GM18909 (cell line): ENCODE data around the gene MTLN.
A peak's percentile ranks its signal among the peaks of the same experiment; 100 is the strongest.
"Not testable (repeated sequence)": the region's sequence is repeated elsewhere in the genome, so short reads cannot be mapped to it uniquely, and the experiment has no call there.

Source experiments
- ATAC-seq: cut with Tn5 transposase; IDR thresholded peaks from one replicate; pipeline ENCODE4 v1.9.1; 2021; ENCODE audit warnings: mild to moderate bottlenecking; ENCODE audit not compliant: unreplicated experiment, poor library complexity

The MTLN gene, protein sequence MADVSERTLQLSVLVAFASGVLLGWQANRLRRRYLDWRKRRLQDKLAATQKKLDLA

DNA sequence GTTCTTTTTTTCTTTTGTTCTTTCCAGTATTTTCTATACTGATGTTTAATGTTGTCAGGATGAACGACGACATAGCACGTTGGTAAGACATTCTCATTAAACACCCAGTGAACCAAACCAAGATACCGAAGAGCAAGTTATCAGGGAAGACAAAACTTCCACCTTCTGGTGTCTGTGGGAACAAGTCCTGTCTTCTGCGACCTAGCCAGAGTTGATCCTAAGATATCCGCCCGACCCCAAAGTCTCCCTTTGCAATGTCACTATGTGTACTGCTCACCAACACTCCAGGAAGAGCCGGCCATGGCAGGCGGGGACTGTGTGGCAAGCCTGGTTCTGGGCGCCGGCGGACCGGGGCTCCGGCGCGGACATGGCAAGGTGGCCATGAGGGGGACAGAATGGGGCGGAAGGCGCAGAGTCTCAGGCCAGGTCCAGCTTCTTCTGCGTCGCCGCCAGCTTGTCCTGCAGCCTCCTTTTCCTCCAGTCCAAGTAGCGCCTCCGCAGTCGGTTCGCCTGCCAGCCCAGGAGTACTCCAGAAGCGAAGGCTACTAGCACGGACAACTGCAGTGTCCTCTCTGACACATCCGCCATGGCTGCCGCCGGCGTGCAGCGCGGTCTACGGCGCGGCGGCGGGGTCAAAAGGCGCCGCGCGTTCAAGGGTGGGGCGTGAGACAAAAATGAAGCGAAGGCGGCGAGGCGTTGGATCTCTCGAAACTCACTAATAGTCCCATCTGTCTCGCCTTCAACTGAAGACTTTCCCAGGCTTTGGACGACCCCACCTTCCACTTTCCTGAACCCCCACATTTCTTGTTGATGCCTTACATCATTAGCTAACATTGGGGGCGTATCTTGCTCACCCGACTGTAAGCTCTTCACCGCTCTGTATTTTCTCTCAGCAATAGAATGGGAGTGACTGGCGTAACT, at the start of gene MTLN:
Gene MTLN, minus strand, starts transcription at position 610 of the 921 bp plus-strand sequence. Its CDS starts 22 bp downstream, at position 588.
- peak; percentile 89 for ATAC-seq

DNA sequence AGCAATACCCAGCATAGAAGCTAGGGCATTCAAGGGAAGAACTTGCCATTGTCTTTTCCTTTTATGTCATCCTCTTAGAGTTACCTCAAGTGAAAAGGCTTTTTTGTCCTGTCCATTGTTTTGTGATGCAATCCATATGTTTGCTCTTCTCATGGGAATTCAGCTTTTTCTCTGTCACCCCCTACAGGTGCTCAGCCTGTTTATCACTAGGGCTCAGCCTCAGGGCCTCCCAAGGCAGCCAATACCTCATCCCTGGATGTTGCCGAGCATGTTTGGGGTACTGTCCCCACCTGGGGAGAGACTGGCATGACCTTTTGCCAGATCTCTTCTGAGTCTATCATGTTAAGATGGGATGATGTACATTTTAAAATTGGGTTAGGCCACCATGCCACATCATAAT, 49.6 kb upstream of the MTLN start:
- not testable (repeated sequence) for ATAC-seq

DNA sequence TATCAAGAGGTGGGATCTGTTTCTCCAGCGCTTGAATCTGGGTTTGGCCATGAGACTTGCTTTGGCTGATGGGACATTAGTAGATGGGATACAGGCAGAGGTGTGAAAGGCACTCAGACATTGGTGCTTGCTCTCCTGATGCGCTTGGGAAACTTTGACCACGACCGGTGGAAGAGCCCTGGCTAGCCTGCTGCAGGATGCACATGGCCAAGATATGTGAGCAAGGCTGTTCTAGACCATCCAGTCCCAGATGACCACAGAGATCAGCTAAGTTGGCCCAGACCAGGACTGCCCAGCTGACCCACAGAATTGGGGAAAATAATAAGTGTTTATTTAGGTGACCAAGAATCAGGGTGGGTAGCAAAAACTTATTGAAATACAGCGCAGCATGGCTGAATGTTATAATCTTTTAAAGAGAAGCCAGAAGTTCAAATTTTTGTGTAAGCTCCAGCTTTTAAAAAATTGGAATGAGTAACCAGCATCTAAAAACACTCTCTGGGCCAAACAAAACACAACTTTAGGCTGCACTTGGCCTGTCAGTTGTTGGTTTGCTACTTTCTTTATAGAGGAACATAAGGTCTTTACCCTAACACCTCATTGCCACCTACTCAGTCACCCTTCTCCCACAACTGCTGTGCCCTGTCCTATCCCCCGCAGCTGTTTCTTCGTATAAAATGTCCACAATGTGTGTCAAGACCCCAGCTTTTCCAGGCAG, 35.9 kb upstream of the MTLN start:
- not testable (repeated sequence) for ATAC-seq

DNA sequence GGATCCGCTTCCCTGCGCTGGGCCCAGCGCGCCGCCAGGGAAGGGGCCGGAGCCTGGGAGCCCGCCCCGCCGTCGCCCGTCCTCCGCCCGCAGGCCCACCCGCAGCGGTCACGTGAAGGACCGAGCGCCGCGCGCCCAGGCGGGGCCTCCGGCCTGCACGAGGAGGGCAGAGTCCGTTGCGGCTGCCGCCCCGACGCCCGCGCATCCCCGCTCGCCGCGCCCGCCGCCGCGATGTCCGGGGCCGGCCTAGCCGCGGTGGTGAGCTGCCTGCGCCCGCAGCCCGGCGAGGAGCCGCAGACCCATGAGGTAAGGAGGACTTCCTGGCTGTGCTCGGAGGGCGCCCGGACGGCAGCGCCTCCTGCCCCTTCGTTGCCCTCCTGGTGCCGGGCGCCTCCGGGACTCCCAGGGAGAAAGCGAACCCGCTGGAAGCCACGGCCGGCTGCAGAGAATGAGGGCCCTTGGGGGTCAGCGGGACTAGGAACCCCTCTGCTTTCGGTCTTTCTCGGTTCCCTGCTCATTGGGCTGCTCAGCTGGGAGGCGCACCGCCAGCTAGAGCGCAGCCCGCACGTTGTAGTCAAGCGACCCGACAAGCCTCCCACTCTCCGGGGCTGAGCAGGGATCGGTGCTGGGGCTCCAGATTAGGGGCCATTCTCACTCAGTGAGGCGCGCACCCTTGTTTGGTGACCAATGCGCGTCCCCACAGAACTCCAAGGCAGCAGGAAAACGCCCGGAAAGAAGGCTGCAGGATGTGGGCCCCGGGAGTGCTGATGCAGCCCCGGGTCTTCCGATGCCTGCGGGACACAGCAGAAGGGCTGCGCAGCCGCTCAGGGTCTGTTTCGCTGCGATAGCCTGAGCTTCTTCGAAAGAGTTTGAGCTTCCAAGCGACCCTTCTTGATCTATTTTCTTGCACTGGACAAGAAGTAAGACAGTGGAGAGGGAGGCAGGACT, 33.4 kb upstream of the MTLN start:
- not testable (repeated sequence) for ATAC-seq

DNA sequence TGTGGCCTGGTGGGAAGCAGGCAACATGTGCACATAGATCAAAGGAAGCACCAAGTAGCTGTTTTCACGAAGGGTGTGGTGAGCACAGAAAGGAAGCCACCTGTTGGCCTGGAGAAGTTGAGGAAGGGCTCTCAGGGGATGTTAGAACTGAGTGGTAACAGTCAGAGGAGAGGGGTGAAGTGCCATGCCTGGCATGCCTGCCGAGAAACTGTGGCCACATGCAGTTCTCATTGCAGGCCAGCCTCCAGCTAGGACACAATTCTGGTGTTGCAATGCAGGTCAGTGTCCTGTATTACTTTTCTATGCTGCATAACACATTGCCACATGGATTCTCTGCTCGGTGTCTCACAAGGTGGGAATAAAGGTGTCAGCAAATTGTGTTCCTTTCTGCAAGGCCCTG, 30.9 kb upstream of the MTLN start:
- not testable (repeated sequence) for ATAC-seq

DNA sequence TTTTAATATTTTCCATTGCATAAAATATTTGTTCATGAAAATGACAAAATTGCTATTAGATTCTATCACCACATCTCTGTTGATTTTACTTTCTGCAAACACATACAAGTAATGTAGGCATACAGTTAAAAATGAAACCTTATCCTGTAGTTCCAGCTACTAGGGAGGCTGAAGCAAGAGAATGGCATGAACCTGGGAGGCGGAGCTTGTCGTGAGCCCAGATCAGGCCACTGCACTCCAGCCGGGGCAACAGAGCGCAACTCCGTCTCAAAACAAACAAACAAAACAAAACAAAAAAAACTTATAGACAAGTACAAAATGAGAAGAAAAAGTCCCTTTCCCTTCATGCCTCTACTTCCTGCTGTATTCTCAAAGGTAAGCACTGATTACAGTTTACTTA, 22.2 kb upstream of the MTLN start:
- not testable (repeated sequence) for ATAC-seq

DNA sequence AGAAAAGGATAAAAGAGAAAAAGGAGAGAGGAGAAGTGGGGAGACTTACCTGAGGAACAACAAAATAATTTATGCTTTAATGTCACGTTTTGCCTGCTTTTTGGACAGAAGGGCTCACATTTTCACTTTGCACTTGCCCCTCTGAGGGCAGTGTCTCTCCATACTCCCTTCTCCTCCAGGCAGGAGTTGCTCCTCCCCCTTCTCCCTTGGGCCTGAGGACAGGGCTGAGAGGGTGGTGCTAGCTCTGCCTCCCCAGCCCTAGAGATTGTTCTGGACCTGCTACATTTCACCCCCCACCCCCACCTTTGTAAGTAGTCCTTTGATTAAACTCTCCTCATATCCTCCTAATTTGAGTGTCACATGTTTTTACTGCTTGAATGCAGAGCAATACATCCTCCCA, 17.5 kb upstream of the MTLN start:
- ATAC-seq, result not testable (repeated sequence)

DNA sequence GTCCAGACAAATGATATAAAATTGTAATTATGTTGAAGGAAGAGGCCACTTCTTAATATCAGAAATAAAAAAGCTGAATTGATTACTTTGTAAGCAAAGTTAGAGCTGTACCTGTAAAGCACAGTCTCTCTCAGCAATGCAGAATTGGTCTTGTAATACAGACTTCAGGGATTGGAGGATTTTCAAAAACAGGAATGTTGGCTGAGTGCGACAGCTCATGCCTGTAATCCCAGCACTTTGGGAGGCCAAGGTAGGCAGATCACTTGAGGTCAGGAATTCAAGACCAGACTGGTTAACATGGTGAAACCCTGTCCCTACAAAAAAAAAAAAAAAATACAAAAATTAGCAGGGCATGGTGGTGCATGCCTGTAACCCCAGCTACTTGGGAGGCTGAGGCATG, 10.3 kb upstream of the MTLN start:
- not testable (repeated sequence) for ATAC-seq

DNA sequence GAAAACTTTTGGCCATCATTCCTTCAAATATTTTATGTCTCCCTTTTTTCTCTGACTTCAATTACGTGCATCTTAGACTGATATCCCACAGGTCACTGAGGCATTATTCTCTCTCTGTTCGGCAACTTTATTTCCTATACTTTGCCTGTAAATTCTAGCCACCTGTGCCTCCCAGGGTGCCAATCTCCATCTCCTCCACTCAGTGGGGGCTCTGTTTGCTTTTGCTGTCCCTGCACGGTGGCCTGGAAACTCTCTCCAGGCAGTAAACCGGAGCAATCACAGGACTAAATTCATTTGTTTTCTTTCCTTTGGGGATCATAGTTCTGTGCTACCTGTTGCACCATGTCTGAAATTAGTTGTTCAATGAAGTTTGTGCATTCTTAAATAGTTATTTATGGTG, 9.6 kb upstream of the MTLN start:
- ATAC-seq, result no peak

DNA sequence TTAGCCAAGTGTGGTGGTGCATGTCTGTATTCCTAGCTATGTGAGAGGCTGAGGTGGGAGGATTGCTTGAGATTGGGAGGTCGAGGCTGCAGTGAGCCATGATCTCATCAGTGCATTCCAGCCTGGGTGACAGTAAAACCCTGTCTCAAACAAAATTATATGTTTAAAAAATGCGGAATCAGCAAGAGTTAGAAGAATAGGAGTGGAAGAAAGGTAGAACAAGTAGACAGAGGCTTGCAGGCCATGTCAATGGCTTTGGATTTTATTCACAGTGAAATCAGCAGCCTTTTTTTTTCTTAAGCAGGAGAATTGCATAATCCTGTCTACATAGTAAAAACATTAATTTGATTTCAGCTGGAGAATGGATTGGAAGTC, 7.8 kb upstream of the MTLN start:
- no peak for ATAC-seq

DNA sequence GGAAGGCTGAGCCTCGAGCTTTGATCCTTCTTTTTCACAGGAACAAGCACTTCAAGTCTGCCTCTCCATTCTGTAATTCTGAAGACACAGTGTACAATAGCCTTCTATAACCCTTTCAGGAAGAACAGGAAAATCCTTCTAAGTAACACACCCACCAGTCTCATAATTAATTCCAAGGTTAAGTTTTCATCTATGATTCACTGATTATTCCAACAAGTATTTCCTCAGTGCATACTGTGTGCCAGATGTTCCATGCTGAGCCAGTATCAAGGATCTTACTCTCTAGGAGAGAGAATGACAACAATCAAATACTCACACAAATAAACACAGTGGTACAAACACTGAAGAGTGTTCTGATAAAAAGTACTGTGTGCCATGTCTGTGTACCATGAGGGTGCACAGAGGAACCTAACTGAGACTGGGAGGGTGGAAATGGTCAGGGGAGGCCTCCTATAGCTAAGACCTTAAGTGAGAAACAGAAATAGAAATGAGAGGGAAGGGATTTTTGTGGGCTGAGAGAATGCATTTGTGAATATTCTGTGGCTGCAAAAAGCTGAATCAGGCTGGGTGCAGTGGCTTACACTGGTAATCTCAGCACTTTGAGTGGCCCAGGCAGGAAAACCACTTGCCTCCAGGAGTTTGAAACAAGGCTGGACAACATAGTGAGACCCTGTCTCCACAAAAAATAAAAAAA, 7.3 kb upstream of the MTLN start:
- no peak for ATAC-seq

DNA sequence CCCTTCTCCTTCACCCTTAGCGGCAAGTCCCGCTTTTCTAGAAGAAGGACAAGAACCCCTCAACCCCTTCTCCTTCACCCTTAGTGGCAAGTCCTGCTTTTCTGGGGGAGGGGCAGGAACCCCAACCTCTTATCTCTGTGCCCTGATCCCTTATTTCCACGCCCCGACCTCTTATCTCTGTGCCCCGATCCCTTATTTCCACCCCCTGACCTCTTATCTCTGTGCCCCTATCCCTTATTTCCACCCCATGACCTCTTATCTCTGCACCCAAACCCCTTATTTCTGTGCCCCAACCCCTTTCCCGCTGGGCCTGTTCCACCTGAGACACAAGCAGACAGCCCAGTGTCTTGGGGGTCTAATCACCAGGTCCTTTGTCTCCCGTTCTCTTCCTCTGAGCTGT, 6.5 kb upstream of the MTLN start:
- ATAC-seq, result not testable (repeated sequence)

DNA sequence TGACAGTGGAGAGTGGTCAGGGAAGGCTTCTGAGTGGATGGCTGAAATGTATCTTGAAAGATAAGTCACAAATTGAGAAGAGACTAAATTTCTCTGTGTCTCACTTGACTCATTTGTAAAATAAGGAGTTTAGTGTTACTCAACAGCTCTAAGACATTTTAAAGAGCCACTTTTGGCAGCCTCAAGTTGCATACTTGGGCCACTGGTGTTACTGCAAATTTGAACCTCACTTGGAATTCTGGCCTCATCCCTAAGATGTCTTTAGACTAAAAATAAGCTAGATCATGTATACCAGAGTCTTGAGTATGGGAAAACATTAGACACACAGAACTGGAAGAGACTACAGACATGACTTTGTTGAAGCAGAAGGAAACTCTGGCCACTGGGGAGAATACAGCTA, 4.5 kb upstream of the MTLN start:
- no peak for ATAC-seq

DNA sequence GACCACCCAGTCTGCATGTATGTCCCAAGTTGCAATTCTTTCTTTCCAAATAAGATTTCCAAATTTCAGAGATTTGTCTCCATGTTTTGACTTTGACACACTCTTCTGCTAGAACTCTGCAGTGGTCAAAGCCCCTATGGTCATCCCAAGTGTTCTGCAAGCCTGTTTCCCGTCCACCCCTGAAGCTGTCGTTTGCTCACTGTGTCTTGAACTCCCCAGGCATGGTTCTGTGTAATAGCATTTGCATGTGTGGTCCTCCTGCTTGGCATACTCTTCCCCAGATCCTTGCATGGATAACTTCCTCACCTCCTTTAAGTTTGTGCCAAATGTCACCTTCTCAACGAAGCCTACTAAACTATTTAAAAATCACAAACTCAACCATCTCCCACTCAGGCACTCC, 3.9 kb upstream of the MTLN start:
- ATAC-seq, result no peak

DNA sequence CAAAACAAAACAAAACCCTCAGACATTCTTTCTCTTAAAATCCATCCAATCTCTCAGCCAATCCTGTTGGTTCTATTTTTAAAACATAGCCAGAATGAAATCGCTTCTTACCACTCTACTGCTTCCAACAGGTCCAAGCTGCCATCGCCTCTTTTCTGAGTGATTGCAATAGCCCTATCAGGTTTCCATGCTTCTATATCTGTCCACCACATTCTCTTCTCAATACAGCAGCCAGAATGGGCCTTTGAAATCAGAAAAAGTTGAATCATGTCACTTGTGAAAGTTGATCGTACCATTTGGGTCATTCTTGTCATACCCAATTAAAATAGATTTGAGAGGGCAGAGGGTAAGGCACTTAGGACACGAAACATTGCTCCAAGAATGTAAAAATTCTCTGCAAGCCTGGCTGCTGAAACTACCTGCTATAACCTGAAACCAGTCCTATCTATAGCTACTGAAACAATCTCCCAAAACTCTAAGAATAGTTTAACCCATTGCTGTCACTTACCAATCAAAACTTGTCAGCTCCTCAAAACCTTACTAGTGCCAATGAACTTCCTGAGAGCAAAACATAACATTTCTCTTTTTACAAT, 3.3 kb upstream of the MTLN start:
- ATAC-seq, result no peak

DNA sequence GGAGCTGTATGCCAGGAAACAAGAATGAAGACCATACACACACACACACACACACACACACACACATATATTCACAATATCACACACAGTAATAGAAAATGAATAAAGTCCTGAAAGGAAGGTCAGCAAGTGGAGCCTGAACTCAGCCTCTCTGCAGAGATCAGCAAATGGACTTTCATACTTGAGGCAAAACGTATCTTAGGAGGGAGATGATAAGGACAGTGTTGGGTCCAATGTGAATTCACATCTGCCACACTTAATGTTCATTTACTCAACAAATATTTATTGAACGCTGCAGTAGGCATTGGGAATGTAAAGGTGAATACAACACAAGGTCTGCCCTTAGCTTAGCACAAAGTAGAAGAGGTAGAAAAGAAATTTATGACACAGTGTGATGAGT, 2.7 kb upstream of the MTLN start:
- ATAC-seq, result no peak

DNA sequence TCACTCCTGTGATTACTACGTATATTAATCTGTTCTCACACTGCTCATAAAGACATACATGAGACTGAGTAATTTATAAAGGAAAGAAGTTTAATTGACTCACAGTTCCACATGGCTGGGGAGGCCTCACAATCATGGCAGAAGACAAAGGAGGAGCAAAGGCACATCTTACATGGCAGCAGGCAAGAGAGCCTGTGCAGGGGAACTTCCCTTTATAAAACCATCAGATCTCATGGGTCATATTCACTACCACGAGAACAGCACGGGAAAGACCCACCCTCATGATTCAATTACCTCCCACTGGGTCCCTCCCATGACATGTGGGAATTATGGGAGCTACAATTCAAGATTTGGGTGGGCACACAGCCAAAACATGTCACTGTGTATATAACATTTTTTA, 1.2 kb upstream of the MTLN start:
- ATAC-seq, result not testable (repeated sequence)

DNA sequence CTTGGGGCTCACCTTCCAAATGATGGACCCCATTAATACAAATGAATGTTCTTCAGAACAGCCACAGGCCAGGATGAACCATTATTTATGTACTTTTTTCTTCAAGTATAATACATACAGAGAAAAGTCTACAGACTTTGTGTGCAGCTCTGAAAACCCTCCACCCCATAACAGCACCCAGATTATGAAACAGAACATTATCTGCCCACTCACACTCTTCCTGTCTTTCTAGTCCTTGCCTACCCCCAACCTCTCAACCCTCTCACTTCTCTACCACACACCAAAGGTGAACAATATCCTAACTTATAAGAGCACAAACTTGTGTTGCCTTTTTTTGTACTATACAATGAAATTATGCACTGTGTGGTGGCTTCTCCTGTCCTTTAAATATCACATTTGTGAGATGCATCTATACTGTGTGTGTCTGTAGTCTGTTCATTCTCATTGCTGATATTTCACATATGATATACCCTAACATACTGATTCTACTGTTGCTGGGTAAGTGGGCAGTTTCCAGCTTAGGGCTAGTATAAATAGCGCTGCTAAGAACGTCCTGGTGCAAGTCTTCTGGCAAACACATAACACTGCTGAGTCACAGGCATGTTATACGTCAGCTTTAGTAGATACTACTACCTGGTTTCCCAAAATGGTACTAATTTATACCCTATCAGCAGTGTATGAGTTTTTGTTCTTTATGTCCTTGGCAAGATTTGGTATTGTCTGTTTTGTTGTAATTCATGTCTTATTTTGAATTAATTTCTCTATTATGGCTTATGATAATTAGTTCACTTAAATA, 6.5 kb downstream of the MTLN start:
- no peak for ATAC-seq
